NCI-H1436 treated with DMSO at 0.1 percent for 48 hours (cell line): ENCODE measurements around the gene SDSL.

ENCODE experiments used
- DNase-seq: peaks from one replicate; lab custom pipeline; 2025; lab: John Stamatoyannopoulos, UW

The SDSL gene

DNA sequence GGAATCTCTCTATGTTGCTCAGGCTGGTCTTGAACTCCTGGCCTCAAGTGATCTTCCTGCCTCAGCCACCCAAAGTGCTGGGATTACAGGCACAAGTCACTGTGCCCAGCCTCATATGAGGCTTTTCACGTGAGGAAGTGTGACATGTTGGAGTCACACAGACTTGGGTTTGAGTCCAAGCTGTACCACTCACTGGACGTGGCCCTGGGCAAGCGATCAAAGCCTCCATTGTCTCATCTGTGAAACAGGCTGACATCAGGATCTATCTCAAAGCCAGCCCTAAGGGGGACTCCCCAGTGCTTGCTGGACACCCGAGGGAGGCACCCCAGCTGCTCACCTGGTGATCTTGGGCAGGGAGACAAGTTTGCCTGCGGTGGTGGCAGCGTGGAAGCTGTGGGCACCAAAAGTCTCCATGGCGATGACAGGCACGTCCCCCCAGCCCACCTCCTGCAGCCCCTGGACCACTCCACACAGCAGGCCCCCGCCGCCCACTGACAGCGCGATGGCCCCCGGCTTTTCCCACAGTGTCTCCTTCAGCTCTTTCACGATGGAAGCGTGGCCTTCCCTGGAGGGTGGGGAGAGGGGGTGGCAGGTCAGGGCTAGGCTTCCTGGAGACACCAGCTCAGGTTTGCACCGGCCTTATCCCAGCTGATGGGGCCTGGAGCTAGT is 25.2 kb upstream of the SDSL start:
- no peak for DNase-seq

DNA sequence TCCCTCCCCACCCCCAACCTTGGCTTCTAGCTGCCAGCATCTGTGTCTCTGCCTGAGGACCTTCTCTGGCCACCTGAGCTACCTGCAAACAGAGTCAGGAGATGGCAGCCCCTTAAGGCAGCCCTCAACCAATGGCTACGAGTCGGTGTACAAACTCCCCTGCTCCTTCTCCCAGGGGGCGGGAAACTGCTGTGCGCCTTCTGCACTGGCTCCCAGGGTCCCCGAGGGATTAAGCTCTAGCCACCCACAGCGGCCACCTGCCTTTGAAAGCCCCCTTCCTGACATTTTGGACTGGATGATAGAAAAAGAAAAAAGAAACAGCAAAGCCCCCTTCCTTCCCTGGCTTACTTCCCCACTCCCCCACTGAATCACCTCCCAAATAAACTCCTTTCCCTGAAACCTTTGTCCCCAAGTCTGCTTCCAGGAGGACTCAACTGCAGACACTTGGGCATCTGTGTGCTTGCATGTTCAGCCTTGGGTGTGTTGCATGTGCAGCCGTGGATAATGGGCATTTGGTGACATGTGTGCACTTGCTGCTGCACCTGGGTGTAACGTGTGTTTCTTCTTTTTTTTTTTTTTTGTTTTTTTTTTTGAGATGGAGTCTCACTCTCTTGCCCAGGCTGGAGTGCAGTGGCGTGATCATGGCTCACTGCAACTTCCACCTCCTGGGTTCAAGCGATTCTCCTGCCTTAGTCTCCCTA is 24.5 kb upstream of the SDSL start:
- DNase-seq = peak; percentile 18

DNA sequence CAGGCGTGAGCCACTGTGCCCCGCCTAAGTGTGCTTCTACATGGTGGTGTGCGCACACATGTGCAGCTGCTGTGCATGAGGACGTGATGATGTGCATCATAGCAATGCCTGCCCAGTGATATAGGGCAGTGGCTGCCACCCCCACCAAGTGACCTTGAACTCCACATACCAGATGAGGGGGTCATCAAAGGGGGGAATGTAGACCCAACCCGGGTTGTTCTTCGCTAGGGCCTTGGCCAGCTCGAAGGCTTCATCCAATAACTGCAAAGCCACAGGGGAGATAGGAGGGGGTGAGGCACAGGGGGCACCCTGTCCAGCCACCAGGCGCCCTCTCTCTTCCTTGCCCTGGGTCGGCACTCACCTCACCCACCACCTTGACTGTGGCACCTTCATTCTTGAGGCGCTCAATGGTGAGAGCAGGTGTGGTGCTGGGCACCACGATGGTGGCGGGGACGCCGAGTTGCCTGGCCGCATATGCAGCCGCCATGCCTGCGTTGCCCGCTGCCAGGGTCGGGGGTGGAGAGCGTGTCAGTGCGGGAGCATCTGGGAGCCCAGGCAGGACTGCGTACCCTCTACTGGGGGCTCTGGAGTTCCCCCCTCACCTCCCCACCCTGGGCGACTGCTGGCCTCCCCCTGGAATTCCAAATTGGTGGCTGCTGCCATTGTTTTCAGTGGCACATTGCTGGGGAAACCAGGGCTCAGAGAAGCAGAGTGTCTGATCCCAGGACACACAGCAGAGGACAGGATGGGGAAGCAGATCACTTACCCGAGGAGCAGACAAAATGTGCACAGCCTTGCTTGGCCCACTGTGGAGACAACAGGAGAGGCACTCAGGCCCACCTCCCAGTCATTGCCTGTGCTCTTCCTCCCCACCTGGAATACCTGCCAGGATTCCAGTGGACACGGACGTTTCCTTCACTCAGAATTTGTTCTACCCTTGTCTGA is 23.6 kb upstream of the SDSL start:
- no peak for DNase-seq

DNA sequence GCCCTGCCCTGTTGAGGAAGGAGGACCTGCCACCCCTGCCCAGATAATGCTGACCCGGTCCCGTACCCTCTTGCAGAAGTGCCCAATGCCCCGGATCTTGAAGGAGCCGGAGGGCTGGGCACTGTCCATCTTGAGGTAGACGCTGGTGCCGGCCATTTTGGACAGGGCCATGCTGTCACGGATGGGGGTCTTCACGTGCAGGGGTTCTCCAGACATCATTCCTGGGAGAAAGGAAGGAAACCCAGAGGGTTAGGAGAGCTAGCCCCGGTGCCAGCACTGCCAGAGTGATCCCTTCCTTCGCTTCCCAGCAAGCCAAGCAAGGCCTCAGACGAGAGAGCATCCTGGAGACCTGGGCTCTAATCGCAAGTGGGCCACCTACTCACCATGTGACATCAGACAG is 22.7 kb upstream of the SDSL start:
- no peak for DNase-seq

DNA sequence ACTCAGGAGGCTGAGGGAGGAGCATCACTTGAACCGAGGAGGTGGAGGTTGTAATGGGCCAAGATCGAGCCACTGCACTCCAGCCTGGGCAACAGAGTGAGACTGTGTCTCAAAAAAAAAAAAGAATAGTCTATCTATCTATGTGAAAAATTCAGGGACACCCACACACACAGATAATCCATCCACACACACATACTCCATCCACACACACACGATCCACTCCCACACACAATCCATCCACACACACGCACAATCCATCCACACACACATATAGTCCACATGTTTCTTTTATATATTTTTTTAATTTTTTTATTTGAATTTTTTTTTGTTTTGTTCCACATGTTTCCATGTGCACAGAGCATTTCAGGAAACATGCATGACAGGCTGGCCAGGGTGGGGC is 21.8 kb upstream of the SDSL start:
- DNase-seq = no peak

DNA sequence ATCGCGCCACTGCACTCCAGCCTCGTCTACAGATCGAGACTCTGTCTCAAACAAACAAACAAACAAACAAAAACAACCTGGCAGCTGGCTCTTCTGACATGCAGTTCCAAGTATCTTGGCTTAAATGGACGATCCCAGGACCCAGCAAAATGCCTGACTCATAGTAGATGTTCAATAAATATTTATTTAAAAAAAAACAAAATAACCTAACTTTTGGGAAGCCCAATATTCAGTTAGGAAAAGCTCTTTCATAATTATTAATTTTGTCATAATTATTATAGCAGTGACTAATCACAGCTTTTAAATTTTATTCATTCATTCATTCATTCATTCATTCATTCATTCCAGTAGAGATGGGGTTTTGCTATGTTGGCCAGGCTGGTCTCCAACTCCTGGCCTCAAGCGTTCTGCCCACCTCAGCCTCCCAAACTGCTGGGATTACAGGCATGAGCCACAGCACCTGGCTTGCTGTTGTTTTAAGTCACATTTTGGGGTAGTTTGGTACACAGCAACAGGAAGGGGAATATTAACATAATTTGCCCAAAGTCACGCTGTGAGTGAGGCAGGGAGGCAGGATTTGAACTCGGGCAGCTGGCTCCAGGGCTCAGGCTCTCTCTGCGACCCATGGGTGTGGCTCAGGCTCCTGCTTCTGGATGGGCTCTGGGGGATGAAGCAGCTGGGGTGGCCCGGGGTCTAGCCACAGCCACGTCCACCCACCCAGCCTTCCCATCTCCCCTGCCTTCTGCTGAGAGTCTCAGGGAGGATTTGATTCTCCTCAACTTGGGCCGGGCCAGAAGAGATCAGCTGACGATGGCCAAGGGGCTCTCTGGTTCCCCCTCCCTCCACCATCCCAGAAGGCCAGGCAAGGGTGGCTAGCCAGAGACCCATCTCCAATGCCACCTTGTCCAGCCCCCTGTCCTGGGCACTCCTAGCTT is 20.8 kb upstream of the SDSL start:
- DNase-seq = no peak

DNA sequence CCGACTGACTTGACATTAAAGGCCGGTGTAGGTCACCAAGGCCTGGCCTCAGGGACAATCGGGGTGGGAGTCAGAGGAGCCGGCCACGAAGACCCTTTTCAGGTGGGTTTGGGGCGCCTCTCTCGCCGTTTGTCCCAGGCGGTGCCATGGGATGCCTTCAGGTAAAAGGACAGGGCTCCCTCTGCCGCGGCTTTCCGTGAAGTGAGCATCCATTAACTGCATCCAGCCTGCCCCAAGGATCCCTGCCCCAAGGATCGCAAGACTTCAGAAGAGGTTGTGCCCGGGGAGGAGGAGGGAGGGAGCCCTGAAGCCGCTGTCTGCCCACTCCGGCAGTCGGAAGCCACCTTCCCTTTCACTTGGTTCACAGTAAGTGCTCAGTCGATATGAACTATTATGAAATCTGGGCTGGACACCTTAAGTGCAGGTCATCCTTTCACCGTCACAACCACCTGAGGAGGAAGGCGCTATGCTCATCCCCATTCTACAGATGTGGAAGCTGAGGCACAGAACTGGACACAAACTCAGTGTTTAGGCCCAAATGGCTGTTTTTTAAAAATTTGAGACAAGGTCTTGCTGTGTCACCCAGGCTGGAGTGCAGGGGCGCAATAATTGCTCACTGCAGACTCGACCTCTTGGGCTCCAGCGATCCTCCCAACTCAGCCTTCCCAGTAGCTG is 19.5 kb upstream of the SDSL start:
- DNase-seq = no peak

DNA sequence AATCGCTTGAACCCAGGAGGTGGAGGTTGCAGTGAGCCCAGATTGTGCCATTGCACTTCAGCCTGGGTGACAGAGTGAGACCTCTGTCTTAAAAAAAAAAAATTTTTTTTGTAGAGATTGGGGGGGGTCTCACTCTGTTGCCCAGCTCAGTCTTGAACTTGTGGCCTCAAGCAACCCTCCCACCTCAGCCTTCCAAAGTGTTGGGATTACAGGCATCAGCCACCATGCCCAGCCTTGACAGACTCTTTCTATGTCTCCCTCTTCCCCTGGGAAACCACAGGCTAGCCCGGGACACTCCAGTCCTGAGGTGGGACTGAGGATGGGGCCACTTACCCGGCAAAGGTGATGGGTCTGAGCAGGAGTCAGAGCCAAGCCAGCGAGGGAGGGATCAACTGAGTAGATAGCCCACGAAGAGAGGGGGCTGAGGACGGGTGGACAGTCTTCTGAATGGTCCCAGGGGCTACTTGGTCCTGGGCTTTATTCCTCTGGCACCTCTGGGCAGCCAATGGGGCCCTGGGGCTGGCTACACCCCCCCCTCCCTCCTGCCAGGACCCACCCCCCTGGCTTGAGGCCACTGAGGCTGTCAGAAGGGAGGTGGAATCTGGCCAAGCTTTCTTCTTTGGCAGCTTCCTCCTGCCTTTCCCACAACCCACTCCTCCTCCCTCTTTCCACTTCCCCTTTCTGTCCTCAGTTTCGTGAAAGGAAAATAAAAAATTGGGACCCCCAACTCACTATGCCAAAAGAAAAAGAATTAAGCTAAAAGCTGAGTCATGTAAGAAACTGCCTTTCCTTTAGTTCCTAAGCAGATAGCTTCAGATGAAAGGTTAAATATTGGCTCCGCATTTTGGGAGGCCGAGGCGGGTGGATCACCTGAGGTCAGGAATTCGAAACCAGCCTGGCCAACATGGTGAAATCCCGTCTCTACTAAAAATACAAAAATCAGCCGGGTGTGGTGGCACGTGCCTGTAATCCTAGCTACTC is 18.5 kb upstream of the SDSL start, which contains the start of gene SDS:
SDS (minus strand) TSS at position 453 of the 981 bp plus-strand sequence. CDS start 4,179 bp downstream, outside the sequence.
- no peak for DNase-seq

DNA sequence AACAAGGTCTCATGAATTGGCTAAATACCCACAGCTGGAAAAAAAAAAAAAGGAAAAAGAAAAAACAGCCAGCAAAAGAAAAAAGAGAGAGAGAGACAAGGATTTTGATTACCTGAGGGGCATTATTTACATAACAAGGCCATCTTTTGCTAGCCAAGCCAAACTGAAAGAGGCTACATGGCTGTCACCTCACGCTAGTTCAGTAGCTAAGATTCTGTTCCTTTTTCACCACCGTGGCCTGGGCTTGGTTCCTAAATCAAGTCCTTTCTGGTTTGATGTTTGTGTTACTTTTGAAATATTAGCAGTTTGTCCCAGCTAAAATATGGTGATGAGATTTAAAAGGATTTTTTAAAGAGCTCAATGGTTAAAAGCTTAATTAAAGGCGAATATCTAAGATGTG is 16.5 kb upstream of the SDSL start:
- no peak for DNase-seq

DNA sequence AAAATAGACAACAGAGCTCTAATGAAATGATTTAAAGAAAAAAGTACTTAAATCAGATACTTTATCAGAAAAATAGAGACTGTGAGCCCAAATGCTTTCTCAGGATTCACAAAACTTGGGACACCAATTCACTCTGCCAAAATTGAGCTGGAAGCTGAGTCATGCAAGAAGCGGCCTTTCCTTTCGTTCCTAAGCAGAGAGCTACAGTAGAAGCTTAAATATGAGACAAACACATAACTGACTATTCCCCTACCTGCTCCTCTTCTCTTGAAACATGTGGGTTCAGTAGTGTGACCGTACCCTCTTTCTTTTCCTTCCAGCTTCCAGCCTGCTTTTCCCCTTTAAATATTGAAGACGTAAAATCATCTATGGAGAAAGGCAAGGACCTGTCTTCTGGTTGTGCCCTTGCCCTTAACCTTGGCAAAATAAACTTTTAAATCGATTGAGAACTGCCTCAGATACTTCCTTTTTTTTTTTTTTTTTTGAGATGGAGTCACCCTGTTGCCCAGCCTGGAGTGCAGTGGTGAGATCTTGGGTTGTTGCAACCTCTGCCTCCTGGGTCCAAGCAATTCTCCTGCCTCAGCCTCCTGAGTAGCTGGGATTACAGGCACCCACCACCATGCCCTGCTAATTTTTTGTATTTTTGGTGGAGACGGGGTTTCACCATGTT is 14.1 kb upstream of the SDSL start:
- DNase-seq = no peak

DNA sequence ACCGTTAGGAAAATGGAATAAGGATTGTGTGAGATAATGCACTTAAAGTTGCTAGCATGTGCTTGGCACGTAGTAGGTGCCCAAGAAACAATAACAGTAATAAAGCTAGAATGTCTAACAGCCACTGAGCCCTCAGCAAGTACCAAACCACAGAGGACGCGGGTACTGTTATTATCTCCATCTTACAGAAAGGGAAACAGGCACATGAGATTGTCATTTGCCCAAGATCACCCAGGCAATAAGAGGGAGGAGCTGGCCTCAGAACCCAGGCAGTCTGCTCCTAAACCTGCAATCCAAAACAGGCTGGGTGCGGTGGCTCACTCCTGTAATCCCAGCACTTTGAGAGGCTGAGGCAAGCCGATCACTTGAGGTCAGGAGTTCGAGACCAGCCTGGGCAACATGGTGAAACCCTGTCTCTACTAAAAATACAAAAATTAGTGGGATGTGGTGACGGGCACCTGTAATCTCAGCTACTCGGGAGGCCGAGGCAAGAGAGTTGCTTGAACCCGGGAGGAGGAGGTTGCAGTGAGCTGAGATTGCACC is 13.4 kb upstream of the SDSL start:
- DNase-seq = no peak

DNA sequence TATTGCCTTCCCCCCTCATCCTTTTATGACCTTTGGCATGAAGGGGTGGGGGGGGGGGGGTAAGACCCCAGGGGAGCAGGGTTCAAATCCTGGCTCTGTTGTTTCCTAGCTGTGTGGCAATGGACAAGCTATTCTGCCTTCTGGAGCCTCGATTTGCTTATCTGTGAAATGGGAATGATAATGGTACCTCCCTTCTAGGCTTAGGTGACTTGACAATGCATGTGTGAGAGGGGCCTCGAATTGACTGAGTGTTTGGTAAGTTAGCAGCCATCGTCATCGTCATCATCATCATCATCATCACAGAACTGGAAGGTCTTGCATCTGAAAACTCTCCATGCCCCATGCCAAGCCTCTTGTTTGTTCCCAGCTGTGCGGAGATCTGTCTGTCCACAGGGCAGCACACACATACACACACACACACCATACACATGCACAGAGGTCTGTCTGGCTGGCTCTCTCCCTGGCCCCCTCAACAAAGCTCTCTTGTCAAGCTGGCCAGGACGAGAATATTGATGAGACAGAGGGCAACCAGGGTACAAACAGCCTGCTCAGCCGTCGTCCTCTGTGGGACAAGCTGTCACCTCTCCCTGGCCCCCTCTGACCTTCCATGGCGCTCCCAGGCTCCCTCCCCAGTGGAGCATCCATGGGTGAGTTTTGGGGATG is 12.6 kb upstream of the SDSL start:
- DNase-seq = no peak

DNA sequence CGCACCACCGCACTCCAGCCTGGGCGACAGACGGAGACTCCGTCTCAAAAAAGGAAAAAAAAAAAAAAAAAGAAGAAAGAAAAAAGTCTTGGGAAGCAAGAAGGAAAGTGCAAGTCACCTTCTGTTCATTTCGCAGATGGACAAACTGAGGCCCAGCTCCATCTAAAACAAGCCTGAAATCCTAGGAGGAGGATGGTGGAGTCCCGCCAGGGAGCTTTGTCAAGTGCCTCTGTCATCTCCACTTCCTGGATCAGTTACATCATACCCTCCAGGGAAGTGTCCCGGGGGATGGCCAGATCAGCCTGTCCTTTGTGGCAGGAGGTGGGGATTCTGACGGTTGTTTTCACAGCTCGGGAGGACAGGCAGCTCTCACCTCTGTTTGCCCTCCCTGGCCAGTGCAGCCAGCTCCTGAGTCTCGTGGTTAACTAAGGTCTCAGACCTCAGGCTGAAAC is 8.7 kb upstream of the SDSL start:
- DNase-seq = no peak

DNA sequence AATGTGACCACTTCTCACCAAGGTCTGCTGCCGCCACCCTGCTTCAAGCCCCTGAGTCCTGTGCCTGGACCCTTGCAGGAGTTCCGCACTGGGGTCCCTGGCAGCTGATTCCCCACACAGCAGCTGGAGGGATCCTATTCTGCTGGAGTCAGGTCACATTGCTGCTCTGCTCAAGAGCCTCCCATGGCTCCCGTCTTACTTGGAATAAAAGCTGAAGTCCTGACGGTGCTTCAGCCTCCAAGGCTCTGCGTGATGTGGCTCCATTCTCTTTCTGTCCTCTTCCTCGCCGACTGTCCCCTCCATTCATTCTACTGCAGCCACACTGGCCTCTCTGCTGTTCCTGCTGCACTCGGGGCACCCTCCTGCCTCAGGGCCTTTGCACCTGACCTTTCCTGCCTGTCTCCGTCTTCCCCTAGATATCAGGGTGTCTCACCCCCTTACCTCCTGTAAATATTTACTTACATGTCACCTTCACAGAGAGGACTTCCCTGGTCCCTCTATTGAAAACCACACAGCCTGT is 7.6 kb upstream of the SDSL start:
- DNase-seq = no peak

DNA sequence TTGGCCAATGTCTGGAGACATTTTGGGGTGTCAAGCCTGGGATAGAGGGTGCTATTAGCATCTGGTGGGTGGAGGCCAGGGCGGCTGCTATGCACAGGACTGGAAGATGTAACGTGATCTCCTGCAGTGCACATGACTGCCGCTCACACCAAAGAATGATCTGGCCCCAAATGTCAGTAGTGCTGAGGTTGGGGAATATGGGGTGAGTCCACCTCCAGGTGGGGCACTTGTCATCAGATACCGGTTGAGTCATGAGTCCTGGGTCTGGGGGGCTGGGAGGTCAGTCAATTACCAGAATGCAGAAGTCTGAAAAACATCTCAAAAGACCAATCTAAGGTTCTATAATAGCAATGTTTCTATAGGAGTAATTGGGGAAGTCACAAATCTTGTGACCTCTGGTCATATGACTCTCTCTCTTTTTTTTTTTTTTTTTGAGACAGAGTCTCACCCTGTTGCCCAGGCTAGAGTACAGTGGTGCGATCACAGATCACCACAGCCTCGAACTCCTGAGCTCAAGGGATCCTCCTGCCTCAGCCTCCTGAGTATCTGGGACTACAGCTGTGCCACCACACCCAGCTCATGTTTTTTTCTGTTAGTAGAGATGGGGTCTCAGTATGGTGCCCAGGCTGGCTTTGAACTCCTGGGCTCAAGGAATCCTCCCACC is 6.0 kb upstream of the SDSL start:
- no peak for DNase-seq

DNA sequence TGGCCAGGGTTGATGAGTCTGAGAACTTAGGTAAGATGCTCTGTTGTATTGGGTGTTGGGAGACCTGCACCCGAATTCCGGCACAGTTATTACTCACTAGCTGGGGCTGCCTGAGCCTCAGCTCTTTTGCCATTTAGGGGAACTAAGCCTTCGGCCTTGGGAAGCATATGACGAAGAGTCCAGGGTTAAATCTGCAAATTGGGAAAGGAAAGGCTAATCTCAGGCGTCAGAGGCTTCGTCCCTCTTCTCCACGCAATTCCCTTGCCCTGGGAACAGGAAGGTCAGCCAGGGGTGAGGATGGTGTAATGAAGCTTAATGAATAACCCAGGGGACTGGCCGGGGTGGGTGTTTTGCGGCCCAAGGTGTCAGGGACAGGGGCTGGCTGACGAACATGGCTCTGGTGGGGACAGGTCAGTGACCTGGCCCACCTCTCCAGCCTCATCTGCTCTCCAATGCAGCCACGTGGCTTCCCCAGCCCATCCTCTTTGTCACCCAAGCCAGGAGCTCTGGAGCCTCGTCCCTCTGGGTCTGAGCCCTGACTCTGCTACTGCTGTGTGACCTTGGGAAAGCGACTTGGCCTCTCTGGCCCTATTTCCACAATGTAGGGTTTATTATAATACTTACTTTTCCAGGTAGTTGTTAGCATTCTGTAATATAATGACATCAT is 3.8 kb upstream of the SDSL start:
- DNase-seq = no peak
